ENCODE measurements around the gene ETV3L.
"Not testable (repeated sequence)": the region's sequence is repeated elsewhere in the genome, so short reads cannot be mapped to it uniquely, and the experiment has no call there.

Gene ETV3L

GRCh38 chr1:157069601-157070000 lies 30.0 kb downstream of the ETV3L start:
- DNase-seq = no peak

- not testable (repeated sequence) for DNase-seq
These were observed 40.4 kb downstream of the ETV3L start for GRCh38 chr1:157059241-157059640.

- DNase-seq = no peak
These were observed 43.3 kb downstream of the ETV3L start for GRCh38 chr1:157056269-157056668.

GRCh38 chr1:157055729-157056128 lies 43.9 kb downstream of the ETV3L start:
- DNase-seq = not testable (repeated sequence)

- no peak for DNase-seq
These were observed 48.8 kb downstream of the ETV3L start for GRCh38 chr1:157050836-157051235.

GRCh38 chr1:157047062-157047410 lies 52.6 kb downstream of the ETV3L start:
- DNase-seq = no peak

- peak; percentile 58 for DNase-seq
These were observed 54.1 kb downstream of the ETV3L start, which contains the start of gene ARHGEF11 for GRCh38 chr1:157045250-157046218. Gene ARHGEF11 (minus strand): TSS chr1:157045742. CDS start chr1:157044330, 1,412 bp downstream.

GRCh38 chr1:157044326-157044725 lies 55.3 kb downstream of the ETV3L start:
- no peak for DNase-seq

- DNase-seq = no peak
These were observed 55.9 kb downstream of the ETV3L start for GRCh38 chr1:157043685-157044084.

- DNase-seq = no peak
These were observed 56.8 kb downstream of the ETV3L start for GRCh38 chr1:157042846-157043245.

Measured in NCI-H748 treated with DMSO at 0.1 percent for 48 hours (cell line).